HG03442 (cell line): ENCODE results near the gene SLC4A7.

Experiments
- ATAC-seq: cut with Tn5 transposase; IDR thresholded peaks from one replicate; pipeline ENCODE4 v1.9.1; 2021; ENCODE audit warnings: mild to moderate bottlenecking, moderate library complexity; ENCODE audit not compliant: unreplicated experiment

Gene SLC4A7

DNA sequence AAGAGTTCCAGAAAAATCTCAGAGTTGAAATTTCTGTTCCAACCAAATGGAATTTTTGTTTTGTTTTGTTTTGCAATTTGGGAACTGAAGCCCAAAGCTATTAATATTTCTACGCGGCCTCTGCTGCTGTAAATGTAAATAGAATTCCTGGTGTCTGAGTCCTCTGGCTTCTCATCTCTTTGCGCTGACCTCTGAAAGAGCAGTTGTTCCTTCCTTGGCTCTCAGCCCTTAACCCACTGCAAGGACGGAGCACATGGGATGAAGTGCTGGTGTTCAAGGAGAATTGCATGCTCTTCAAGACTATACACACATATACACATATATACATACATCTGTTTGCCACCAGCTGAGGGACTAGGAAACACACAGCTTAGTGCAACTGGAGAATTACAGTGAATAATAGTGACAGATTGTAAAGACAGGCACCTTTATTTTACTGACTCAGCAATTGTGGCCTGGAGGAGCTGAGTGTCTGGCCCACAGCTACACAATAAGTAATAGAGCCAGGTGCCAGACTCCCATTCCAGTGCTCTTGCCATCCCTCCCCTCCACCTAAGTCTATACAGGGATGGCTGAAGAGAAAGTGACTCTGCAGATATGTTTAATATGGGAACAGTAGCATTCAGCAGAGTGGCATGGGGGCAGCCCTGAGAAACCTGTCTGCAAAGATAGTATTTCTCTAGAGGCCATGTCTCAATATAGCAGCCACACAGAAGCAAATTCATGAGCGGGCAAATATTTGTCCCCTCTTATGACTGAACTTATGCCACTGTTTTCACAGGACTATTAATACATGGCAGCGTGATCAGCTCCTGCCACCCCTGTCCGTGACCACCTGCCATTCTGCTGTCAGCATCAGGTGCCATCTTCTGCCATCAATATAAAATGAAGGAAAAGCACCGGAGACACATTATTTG is 157.3 kb downstream of the SLC4A7 start:
- ATAC-seq: no peak

DNA sequence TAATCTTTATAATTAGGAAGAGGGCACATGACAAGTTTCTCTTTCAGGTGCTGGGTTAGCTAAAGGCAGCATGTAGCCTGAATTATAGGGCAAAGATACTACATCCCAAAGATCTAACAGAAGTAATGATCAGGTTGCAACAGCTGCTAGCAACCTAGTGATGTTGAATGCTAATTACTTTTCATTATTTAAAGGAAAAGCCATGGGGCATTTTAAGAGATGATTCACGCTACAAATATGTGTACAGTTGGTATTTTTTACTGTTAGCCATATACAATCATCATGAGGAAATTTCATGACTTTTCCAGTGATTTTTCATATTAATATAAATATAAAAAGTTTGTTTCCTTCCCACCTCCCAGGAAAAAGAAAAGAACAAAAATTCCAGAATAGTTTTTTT is 158.0 kb downstream of the SLC4A7 start:
- ATAC-seq: no peak

DNA sequence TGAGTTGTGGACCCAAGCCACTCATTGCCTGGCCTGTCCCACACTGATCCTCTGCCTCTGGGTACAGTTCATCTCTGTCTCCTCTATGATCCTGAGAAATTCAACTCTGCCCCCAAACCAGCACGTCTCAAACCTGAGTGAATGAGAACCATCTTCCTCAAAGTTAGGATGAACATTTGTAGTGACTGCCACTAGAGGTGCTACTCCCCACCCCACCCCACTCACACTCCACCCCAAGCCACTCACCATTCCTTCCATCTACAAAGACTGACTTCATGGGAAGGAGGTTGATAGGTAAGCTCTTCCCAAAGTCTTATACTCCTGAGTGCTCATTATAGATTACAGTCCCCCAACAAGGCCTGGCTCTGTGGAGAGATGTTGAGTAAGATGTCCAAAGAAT is 158.8 kb downstream of the SLC4A7 start:
- ATAC-seq: no peak

DNA sequence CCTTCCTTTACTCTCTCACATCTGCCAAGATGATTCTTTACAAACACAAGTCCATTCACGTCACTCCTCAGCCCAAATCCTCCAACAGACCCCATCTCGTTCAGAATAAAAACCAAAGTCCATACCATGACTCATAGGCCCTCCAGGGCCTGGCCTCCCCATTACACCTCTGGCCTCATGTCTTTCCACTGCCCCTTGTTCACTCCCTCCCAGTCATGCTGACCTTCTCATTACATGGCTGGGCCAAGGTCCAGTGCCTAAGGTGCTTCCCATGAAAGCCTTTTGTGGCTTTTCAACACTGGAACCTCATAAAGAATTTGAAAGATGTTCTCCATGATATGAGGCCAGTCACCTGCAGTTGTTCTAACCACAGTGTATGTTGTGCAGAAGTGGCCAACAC is 159.5 kb downstream of the SLC4A7 start:
- no peak for ATAC-seq

GRCh38 chr3:27323087-27323570 is 161.1 kb downstream of the SLC4A7 start:
- no peak for ATAC-seq
